ENCODE measurements around the gene MAOA.
"Not testable (repeated sequence)": the region's sequence is repeated elsewhere in the genome, so short reads cannot be mapped to it uniquely, and the experiment has no call there.

The MAOA gene

GRCh38 chrX:43664258-43664657 lies 8.2 kb downstream of the MAOA start:
- no peak for DNase-seq (ENCODE audit: low spot score)

- DNase-seq (ENCODE audit: low spot score), result no peak
Observed at GRCh38 chrX:43664708-43665107, 8.6 kb downstream of the MAOA start.

GRCh38 chrX:43666311-43666912 lies 10.3 kb downstream of the MAOA start:
- no peak for DNase-seq (ENCODE audit: low spot score)

- not testable (repeated sequence) for DNase-seq (ENCODE audit: low spot score)
Observed at GRCh38 chrX:43675965-43676628, 20.0 kb downstream of the MAOA start.

- DNase-seq (ENCODE audit: low spot score), result peak; percentile 3
Observed at GRCh38 chrX:43676971-43677572, 21.0 kb downstream of the MAOA start.

- no peak for DNase-seq (ENCODE audit: low spot score)
Observed at GRCh38 chrX:43677993-43678392, 21.9 kb downstream of the MAOA start.

- DNase-seq (ENCODE audit: low spot score), result no peak
Observed at GRCh38 chrX:43679058-43679457, 23.0 kb downstream of the MAOA start.

- DNase-seq (ENCODE audit: low spot score), result no peak
Observed at GRCh38 chrX:43679778-43680177, 23.7 kb downstream of the MAOA start.

GRCh38 chrX:43682726-43683125 lies 26.6 kb downstream of the MAOA start:
- DNase-seq (ENCODE audit: low spot score), result no peak

- DNase-seq (ENCODE audit: low spot score), result no peak
Observed at GRCh38 chrX:43685221-43685620, 29.1 kb downstream of the MAOA start.

GRCh38 chrX:43688586-43688985 lies 32.5 kb downstream of the MAOA start:
- DNase-seq (ENCODE audit: low spot score), result no peak

GRCh38 chrX:43693602-43694406 lies 37.7 kb downstream of the MAOA start:
- no peak for DNase-seq (ENCODE audit: low spot score)

GRCh38 chrX:43699475-43699874 lies 43.4 kb downstream of the MAOA start:
- no peak for DNase-seq (ENCODE audit: low spot score)

GRCh38 chrX:43702079-43702524 lies 46.0 kb downstream of the MAOA start:
- no peak for DNase-seq (ENCODE audit: low spot score)

- DNase-seq (ENCODE audit: low spot score), result no peak
Observed at GRCh38 chrX:43702660-43703059, 46.6 kb downstream of the MAOA start.

- no peak for DNase-seq (ENCODE audit: low spot score)
Observed at GRCh38 chrX:43703211-43703791, 47.2 kb downstream of the MAOA start.

GRCh38 chrX:43706786-43707370 lies 50.8 kb downstream of the MAOA start:
- DNase-seq (ENCODE audit: low spot score), result no peak

- DNase-seq (ENCODE audit: low spot score), result no peak
Observed at GRCh38 chrX:43707812-43708548, 51.9 kb downstream of the MAOA start.

GRCh38 chrX:43716144-43716543 lies 60.0 kb downstream of the MAOA start:
- no peak for DNase-seq (ENCODE audit: low spot score)

GRCh38 chrX:43716696-43717095 lies 60.6 kb downstream of the MAOA start:
- DNase-seq (ENCODE audit: low spot score), result peak; percentile 18

- peak; percentile 18 for DNase-seq (ENCODE audit: low spot score)
Observed at GRCh38 chrX:43717161-43717560, 61.1 kb downstream of the MAOA start.

Data from SW480 (cell line).